GM21526 (cell line): Measurements from ENCODE around the gene TMSB10.
"Not testable (repeated sequence)": the region's sequence is repeated elsewhere in the genome, so short reads cannot be mapped to it uniquely, and the experiment has no call there.

Experiments
- ATAC-seq: cut with Tn5 transposase; IDR thresholded peaks from one replicate; pipeline ENCODE4 v1.9.1; 2021; ENCODE audit warnings: moderate library complexity; ENCODE audit not compliant: unreplicated experiment, low FRiP score

TMSB10 gene

DNA sequence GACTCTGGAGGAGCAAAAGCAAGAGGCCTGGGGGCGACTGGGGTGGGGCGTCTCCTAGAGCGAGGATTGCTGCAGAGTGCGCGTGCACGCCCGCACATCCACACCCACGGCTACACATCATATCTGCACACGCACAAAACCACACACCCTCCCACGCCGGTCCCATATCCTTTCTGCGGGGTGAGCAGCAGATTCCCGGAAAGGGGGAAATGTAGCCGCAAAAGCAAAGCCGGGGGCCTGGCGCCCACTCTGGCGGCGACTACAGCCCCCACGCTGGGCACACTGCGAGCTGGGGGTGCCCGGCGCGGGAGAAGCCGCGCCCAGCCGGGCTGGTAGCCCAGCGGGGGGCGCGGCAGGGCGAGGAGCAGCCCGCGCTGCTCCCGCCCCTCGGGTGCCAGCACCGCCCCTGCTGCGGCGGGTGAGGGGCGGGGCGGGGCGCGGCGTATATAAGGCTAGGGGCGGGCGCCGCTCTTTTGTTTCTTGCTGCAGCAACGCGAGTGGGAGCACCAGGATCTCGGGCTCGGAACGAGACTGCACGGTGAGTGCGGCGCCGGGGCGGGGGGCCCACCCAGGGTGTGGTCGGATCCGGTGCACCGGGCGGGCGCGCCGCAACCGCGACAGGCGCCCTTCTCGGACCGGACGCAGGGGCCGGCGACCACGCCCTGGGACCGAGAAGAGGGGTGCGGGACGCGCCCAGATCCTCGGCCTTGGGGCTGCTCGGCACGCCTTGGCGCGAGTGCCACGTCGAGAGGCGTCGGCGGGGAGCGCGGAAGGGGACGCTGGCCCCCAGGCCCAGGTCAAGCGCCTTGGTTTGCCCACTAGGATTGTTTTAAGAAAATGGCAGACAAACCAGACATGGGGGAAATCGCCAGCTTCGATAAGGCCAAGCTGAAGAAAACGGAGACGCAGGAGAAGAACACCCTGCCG, at the start of gene TMSB10:
Gene TMSB10 (plus strand): TSS at position 476 of the 927 bp plus-strand sequence.
- ATAC-seq, result peak; percentile 63

GRCh38 chr2:84855731-84856130, 49.7 kb upstream of the TMSB10 start:
- no peak for ATAC-seq

GRCh38 chr2:84856787-84857186, 48.7 kb upstream of the TMSB10 start:
- peak; percentile 55 for ATAC-seq

- ATAC-seq, result no peak
These were observed 47.9 kb upstream of the TMSB10 start for GRCh38 chr2:84857566-84857965.

DNA sequence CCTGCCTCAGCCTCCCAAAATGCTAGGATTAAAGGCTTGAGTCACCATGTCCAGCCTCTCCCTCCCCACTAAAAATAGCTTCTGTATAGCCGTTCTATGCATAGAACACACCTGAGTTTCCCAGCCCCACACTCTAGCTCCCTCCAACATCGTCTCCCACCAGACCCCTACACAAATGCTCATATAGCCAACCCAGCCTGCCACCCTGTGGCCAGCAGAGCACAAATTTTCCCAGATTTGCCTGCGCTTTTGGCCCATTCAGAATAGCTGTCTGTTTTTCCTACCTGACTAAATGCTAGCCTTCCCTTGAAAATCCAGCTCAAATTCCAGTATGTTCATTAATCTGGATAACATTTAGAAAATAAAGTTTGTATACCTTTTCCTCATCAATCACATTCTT, 47.3 kb upstream of the TMSB10 start:
- ATAC-seq, result no peak

DNA sequence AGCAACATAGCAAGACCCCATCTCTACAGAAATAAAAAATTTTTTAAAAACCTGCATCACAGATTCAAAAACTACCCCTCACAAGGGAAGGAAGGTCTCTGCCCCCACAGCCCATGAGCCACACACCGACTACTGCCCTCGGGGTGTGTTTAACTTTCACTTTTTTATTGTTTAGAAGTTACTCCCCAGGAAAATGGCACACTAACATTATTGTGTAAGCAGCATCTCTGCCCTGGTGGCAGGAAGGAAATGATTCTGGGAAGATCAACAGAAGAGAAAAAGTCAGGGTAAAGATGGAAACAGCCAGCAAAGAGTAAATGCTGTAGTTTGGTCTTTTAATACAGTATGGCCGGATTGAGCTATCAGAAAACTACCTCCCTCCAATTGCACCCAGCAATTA, 46.5 kb upstream of the TMSB10 start:
- no peak for ATAC-seq

DNA sequence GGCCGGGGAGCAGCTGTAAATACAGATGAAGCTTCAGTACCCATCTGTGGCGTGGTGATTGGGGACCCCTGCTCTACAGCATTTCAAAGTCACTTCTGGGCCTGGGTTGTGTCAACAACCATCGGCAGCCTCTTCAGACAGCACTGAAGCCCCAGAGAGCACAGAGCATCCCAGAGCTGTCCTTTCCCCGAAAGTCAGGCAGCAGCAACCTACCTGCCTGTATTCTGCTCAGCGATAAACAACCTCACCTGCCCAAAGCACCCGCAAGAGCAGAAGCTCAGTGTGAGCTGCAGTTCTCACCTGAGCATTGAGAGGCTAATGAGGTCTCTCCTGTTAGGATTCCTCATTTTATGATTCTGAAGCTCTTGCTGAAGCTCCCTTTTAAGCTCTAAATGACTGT, 43.9 kb upstream of the TMSB10 start:
- ATAC-seq, result no peak

- ATAC-seq, result no peak
These were observed 43.5 kb upstream of the TMSB10 start for GRCh38 chr2:84862006-84862405.

DNA sequence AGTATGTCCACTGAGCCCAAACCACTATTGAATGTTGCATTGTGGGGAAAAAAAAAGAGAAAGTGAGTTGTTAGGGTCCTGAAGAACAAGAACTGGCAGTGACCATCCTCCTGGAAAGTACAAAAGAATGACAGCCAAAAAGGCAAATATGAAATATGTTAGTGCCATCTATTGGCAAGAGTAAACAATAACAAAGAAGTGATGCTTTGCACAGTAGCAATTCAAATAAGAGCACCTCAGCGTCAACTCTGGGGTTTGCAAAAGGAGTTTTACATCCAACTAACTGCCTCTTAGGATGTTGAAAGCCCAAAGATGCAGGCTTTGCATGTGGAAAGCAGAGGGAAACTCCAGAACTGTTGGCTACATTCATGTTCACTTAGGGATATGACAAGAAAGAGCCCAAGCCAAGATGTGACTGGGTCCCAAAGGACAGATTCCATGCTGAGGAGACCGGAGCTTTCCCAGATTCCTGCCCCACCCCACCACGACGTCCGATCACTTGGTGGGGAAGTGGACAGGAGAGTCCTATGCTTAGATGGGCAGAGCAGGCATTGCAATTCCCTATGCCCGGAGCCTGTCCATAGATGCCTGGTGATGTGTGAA, 40.2 kb upstream of the TMSB10 start:
- peak; percentile 69 for ATAC-seq

DNA sequence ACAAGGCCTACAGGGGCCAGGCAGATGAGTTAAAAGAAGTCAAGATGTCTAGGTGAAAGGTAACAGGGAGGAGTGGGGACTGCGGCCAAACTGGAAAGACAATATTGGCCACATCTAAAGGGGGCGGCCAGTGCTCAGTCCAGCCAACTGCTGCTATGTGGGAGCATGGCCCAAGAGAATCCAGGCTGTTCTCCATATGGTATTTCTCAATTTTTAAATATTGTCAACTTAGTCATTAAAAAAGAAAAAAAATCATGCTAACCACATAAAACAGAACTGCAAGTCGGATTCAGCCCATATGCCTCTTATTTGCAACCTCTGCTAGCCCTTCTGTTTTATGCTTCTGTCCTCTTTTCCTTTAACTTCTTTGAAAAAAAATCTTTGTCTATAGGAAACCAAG, 39.3 kb upstream of the TMSB10 start:
- no peak for ATAC-seq

DNA sequence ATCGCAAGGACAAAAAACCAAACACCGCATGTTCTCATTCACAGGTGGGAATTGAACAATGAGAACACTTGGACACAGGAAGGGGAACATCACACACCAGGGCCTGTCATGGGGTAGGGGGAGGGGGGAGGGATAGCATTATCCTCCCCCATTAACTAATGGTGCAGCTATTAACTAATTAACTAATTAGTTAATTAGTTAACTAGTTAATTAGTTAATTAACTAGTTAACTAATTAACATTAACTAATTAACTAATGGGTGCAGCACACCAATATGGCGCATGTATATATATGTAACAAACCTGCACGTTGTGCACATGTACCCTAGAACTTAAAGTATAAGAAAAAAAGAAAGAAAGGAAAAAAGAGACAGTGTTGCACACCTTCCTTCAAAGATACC, 37.1 kb upstream of the TMSB10 start:
- ATAC-seq, result not testable (repeated sequence)

GRCh38 chr2:84870306-84870705, 35.1 kb upstream of the TMSB10 start:
- no peak for ATAC-seq

DNA sequence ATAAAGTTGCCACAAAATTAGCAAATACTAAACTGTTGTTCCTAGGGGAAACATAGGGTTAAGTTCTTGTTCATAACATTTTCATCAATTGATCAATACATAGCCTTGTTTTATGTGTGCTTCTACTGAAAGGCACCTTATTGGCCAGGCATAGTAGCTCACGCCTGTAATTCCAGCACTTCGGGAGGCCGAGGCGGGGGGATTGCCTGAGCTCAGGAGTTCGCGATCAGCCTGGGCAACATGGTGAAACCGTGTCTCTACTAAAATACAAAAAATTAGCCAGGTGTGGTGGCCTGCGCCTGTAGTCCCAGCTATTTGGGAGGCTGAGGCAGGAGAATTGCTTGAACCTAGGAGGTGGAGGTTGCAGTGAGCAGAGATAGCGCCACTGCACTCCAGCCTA, 32.8 kb upstream of the TMSB10 start:
- not testable (repeated sequence) for ATAC-seq

GRCh38 chr2:84873350-84873749, 32.1 kb upstream of the TMSB10 start:
- no peak for ATAC-seq

DNA sequence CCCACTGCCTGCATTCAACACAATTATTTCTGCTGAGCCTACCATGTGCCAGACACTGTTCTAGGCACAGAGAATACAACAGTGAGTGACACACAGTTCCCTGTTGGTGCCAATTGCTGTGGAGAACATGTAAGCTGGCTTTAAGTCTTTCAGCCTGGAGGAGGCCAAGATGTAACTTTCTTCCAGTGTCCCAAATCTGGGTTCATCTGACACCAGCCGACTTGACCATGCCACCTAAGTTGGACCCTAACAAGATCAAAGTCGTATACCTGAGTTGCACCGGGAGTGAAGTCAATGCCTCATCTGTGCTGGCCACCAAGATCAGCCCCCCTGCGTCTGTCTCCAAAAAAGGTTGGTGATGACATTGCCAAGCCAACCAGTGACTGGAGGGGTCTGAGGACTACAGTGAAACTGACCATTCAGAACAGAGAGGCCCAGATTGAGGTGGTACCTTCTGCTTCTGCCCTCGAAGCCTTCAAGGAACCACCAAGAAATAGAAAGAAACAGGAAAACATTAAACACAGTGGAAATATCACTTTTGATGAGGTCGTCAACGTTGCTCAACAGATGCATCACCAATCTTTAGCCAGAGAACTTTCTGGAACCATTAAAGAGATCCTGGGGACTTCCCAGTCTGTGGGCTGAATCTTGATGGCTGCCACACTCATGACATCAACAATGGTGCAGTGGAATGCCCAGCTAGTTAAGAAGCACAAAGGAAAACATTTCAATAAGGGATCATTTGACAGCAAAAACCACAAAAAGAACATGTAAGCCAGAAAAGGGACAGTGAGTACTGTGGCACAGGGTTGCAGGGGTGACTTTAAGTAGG, 30.9 kb upstream of the TMSB10 start:
- no peak for ATAC-seq

GRCh38 chr2:84875213-84875560, 30.3 kb upstream of the TMSB10 start:
- ATAC-seq, result no peak

- not testable (repeated sequence) for ATAC-seq
These were observed 29.8 kb upstream of the TMSB10 start for GRCh38 chr2:84875619-84876018.

GRCh38 chr2:84876369-84876768, 29.1 kb upstream of the TMSB10 start:
- no peak for ATAC-seq

DNA sequence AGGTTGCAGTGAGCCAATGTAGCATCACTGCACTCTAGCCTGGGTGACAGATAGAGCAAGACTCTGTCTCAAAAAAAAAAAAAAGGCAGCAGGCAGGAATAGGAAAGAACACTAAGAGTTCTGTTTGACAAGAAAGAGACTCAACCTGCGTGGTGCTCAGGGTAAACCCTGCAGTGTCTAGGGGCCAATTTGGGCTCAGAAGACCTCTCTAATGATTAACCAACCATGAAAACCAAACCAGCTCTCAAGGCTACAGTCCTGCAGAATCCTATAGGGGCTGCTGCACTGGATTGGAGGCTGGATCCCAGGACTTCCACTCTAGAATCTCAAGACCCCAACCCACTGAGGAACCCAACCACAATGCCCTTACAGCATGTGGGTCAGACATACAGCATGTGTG, 27.0 kb upstream of the TMSB10 start:
- no peak for ATAC-seq

DNA sequence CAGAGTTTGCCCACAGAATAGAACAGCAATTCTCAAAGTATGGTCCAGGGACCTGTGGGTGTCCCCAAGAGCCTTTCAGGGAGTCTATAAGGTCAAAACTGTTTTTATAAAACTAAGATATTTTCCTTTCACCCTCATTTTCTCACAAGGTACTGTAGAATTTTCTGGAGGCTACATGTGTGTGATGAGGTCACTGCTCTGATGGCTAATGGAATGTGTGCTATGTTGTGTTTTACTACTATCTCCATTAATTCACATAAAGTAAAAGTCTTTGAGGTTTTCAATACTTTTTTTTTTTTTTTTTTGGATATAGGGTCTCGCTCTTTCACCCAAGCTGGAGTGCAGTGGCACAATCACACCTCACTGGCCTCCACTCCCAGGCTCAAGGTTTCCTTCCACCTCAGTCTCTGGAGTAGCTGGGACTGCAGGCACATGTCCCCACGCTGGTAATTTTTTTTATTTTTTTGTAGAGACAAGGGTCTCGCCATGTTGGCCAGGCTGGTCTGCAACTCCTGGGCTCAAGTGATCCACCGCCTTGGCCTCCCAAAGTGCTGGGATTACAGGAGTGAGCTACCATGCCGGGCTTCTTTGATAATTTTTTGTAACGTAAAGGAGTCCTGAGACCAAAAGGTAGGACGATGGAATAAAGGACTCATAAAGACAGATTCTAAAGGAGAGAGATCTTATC, 26.4 kb upstream of the TMSB10 start:
- no peak for ATAC-seq
